Activated T-helper 2 cell treated with anti-CD3 and anti-CD28 coated beads, Interferon-gamma antibody, Interleukin-2, Interleukin-4, amounts not matched to agents 10 μg/mL and 5 μg/mL and 100 μg/mL, durations not matched to agents 14 hours and 24 hours and 36 hours (primary cell): Measurements from ENCODE around the gene KCND3. TPM values are rescaled to one million over a fixed set of nuclear protein-coding genes. Genes with fewer than 3 reads are reported as not detected.

Experiments
- DNase-seq: peaks from one replicate; pipeline ENCODE4 v3.0.0; 2021; ENCODE audit warnings: low spot score
- H3K27ac Mint-ChIP-seq: one replicate; pipeline ENCODE4 v1.8.0; 2021; ENCODE audit warnings: mixed read lengths
- H3K27me3 Mint-ChIP-seq: one replicate; pipeline ENCODE4 v1.8.0; 2021; ENCODE audit warnings: low read depth, mixed read lengths
- H3K36me3 Mint-ChIP-seq: one replicate; pipeline ENCODE4 v1.8.0; 2021; ENCODE audit warnings: low read depth, mixed read lengths
- H3K4me1 Mint-ChIP-seq: one replicate; pipeline ENCODE4 v1.8.0; 2021; ENCODE audit warnings: low read depth, mixed read lengths
- H3K4me3 Mint-ChIP-seq: one replicate; pipeline ENCODE4 v1.8.0; 2021; ENCODE audit warnings: low read depth, mild to moderate bottlenecking, moderate library complexity, mixed read lengths
- H3K9me3 Mint-ChIP-seq: one replicate; pipeline ENCODE4 v1.8.0; 2021; ENCODE audit warnings: mixed read lengths
- intact Hi-C: fragments of 100-400 bp; cut with micrococcal nuclease; formaldehyde crosslinking; loops from one replicate; pipeline ENCODE4 v1.15.1; 2023
- total RNA-seq: library from RNA; stranded (reverse); gene quantifications from 2 replicates; pipeline ENCODE4 v1.2.3, GENCODE V29; 2022

KCND3 gene
- total RNA-seq, 1 donor from 2014 or later: not detected

GRCh38 chr1:111895017-111895416, 94.5 kb downstream of the KCND3 start:
- Mint-ChIP-seq H3K36me3 (no peaks in the 10 kb centered on the region), H3K4me1 (no peaks in the 10 kb centered on the region), H3K4me3 (no peak overlapping the region)

GRCh38 chr1:111894497-111894896, 95.0 kb downstream of the KCND3 start:
- Mint-ChIP-seq H3K4me1 (no peaks in the 10 kb centered on the region), H3K27ac (no peak overlapping the region), H3K9me3 (no peaks in the 10 kb centered on the region), H3K36me3 (no peaks in the 10 kb centered on the region), H3K27me3 (no peaks in the 10 kb centered on the region), H3K4me3 (no peak overlapping the region)
- intact Hi-C loops: no loop called here
- no peak for DNase-seq

More at GRCh38 chr1:111895017-111895416, 94.5 kb downstream of the KCND3 start:
- H3K27ac Mint-ChIP-seq: no peak overlapping the region
- intact Hi-C loops: no loop called here
- H3K27me3 Mint-ChIP-seq: no peaks in the 10 kb centered on the region
- no peaks in the 10 kb centered on the region for H3K9me3 Mint-ChIP-seq
- DNase-seq: no peak

GRCh38 chr1:111891566-111891965, 97.9 kb downstream of the KCND3 start:
- intact Hi-C loops: no loop called here
- Mint-ChIP-seq H3K36me3 (no peaks in the 10 kb centered on the region), H3K4me1 (no peaks in the 10 kb centered on the region), H3K4me3 (no peak overlapping the region), H3K9me3 (no peaks in the 10 kb centered on the region), H3K27me3 (peaks cover 12% of the 10 kb centered on the region), H3K27ac (no peak overlapping the region)
- DNase-seq: no peak

- DNase-seq: no peak
- Mint-ChIP-seq H3K36me3 (no peaks in the 10 kb centered on the region), H3K27me3 (peaks cover 12% of the 10 kb centered on the region), H3K4me3 (no peak overlapping the region), H3K27ac (no peak overlapping the region), H3K9me3 (no peaks in the 10 kb centered on the region), H3K4me1 (no peaks in the 10 kb centered on the region)
- intact Hi-C loops: no loop called here
Measured at GRCh38 chr1:111888740-111889376, 100.6 kb downstream of the KCND3 start.

- no peak overlapping the region for H3K27ac Mint-ChIP-seq
- H3K36me3 Mint-ChIP-seq: no peaks in the 10 kb centered on the region
Measured at GRCh38 chr1:111887875-111888274, 101.6 kb downstream of the KCND3 start.

GRCh38 chr1:111887385-111887784, 102.1 kb downstream of the KCND3 start:
- Mint-ChIP-seq H3K9me3 (no peaks in the 10 kb centered on the region), H3K27ac (no peak overlapping the region), H3K4me3 (no peak overlapping the region), H3K4me1 (no peaks in the 10 kb centered on the region), H3K36me3 (no peaks in the 10 kb centered on the region), H3K27me3 (peaks cover 12% of the 10 kb centered on the region)
- intact Hi-C loops: no loop called here
- DNase-seq: no peak

More at GRCh38 chr1:111887875-111888274, 101.6 kb downstream of the KCND3 start:
- no peak for DNase-seq
- H3K4me3 Mint-ChIP-seq: no peak overlapping the region
- peaks cover 12% of the 10 kb centered on the region for H3K27me3 Mint-ChIP-seq
- no peaks in the 10 kb centered on the region for H3K9me3 Mint-ChIP-seq
- no peaks in the 10 kb centered on the region for H3K4me1 Mint-ChIP-seq
- intact Hi-C loops: no loop called here

- no peak overlapping the region for H3K27ac Mint-ChIP-seq
- H3K9me3 Mint-ChIP-seq: no peaks in the 10 kb centered on the region
- no peak overlapping the region for H3K4me3 Mint-ChIP-seq
- H3K27me3 Mint-ChIP-seq: peaks cover 12% of the 10 kb centered on the region
- H3K4me1 Mint-ChIP-seq: no peaks in the 10 kb centered on the region
- intact Hi-C loops: no loop called here
- H3K36me3 Mint-ChIP-seq: no peaks in the 10 kb centered on the region
- DNase-seq: no peak
Measured at GRCh38 chr1:111886741-111887140, 102.7 kb downstream of the KCND3 start.

- Mint-ChIP-seq H3K36me3 (no peaks in the 10 kb centered on the region), H3K27me3 (peaks cover 19% of the 10 kb centered on the region), H3K4me1 (no peaks in the 10 kb centered on the region), H3K9me3 (no peaks in the 10 kb centered on the region), H3K4me3 (no peak overlapping the region), H3K27ac (no peak overlapping the region)
- intact Hi-C loops: no loop called here
- DNase-seq: no peak
Measured at GRCh38 chr1:111884772-111885443, 104.6 kb downstream of the KCND3 start.

GRCh38 chr1:111882986-111883560, 106.4 kb downstream of the KCND3 start:
- Mint-ChIP-seq H3K36me3 (no peaks in the 10 kb centered on the region), H3K4me3 (no peak overlapping the region), H3K9me3 (no peaks in the 10 kb centered on the region), H3K4me1 (no peaks in the 10 kb centered on the region), H3K27me3 (peaks cover 18% of the 10 kb centered on the region), H3K27ac (no peak overlapping the region)
- no peak for DNase-seq
- intact Hi-C loops: no loop called here

- Mint-ChIP-seq H3K4me3 (no peak overlapping the region), H3K36me3 (no peaks in the 10 kb centered on the region), H3K9me3 (no peaks in the 10 kb centered on the region), H3K27ac (no peak overlapping the region), H3K27me3 (peaks cover 15% of the 10 kb centered on the region), H3K4me1 (no peaks in the 10 kb centered on the region)
- intact Hi-C loops: no loop called here
- no peak for DNase-seq
Measured at GRCh38 chr1:111882559-111882958, 106.9 kb downstream of the KCND3 start.

GRCh38 chr1:111880881-111881837, 108.3 kb downstream of the KCND3 start:
- Mint-ChIP-seq H3K4me3 (no peak overlapping the region), H3K27ac (no peak overlapping the region), H3K4me1 (no peaks in the 10 kb centered on the region), H3K27me3 (peaks cover 11% of the 10 kb centered on the region), H3K9me3 (no peaks in the 10 kb centered on the region), H3K36me3 (no peaks in the 10 kb centered on the region)
- intact Hi-C loops: no loop called here
- DNase-seq: no peak

GRCh38 chr1:111879081-111879480, 110.4 kb downstream of the KCND3 start:
- Mint-ChIP-seq H3K27me3 (peaks cover 13% of the 10 kb centered on the region), H3K9me3 (no peaks in the 10 kb centered on the region), H3K4me3 (no peak overlapping the region), H3K4me1 (no peaks in the 10 kb centered on the region), H3K27ac (no peak overlapping the region), H3K36me3 (no peaks in the 10 kb centered on the region)
- intact Hi-C loops: no loop called here
- DNase-seq: no peak
